ENCODE measurements around the gene TMEM129.

DNA sequence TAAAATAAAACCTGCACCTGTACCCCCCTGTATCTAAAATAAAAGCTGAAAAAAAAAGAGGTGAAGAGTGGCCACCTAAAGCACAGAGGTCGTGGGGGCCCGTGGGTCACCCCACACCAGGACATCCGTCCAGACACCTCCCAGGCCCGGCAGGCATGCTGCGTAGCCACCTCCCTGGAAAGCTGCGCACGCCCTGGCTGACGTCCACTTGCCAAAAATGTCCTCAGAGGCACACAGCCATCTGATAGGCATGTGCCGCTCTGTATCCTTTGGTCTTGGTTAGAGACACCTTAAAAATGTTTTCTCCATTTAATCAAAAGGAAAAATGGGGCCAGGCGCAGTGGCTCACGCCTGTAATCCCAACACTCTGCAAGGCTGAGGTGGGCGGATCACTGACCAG lies 54.7 kb downstream of the TMEM129 start:
- TF ChIP-seq, protein P1, sequence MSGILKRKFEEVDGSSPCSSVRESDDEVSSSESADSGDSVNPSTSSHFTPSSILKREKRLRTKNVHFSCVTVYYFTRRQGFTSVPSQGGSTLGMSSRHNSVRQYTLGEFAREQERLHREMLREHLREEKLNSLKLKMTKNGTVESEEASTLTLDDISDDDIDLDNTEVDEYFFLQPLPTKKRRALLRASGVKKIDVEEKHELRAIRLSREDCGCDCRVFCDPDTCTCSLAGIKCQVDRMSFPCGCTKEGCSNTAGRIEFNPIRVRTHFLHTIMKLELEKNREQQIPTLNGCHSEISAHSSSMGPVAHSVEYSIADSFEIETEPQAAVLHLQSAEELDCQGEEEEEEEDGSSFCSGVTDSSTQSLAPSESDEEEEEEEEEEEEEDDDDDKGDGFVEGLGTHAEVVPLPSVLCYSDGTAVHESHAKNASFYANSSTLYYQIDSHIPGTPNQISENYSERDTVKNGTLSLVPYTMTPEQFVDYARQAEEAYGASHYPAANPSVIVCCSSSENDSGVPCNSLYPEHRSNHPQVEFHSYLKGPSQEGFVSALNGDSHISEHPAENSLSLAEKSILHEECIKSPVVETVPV (CRISPR knock-in tag; IDR thresholded peaks at IDR 0.05): no peak
- TF ChIP-seq, protein P2, sequence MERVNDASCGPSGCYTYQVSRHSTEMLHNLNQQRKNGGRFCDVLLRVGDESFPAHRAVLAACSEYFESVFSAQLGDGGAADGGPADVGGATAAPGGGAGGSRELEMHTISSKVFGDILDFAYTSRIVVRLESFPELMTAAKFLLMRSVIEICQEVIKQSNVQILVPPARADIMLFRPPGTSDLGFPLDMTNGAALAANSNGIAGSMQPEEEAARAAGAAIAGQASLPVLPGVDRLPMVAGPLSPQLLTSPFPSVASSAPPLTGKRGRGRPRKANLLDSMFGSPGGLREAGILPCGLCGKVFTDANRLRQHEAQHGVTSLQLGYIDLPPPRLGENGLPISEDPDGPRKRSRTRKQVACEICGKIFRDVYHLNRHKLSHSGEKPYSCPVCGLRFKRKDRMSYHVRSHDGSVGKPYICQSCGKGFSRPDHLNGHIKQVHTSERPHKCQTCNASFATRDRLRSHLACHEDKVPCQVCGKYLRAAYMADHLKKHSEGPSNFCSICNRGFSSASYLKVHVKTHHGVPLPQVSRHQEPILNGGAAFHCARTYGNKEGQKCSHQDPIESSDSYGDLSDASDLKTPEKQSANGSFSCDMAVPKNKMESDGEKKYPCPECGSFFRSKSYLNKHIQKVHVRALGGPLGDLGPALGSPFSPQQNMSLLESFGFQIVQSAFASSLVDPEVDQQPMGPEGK (CRISPR knock-in tag; IDR thresholded peaks at IDR 0.05; ENCODE audit: borderline replicate concordance): no peak
- TF ChIP-seq ZC3H10 (CRISPR knock-in tag; IDR thresholded peaks at IDR 0.05) (no peak), ZFP3 (CRISPR knock-in tag; IDR thresholded peaks at IDR 0.05) (no peak), ZFP30 (CRISPR knock-in tag; IDR thresholded peaks at IDR 0.05) (no peak), OSR1 (CRISPR knock-in tag; IDR thresholded peaks at IDR 0.05) (no peak), ARNTL (CRISPR knock-in tag; IDR thresholded peaks at IDR 0.05; ENCODE audit: borderline replicate concordance, low read depth) (no peak), RARB (CRISPR knock-in tag; IDR thresholded peaks at IDR 0.05) (no peak), TOX (CRISPR knock-in tag; IDR thresholded peaks at IDR 0.05; ENCODE audit: borderline replicate concordance) (no peak), PPARA (CRISPR knock-in tag; IDR thresholded peaks at IDR 0.05; ENCODE audit: borderline replicate concordance) (no peak), ESRRG (CRISPR knock-in tag; IDR thresholded peaks at IDR 0.05) (no peak), BACH2 (CRISPR knock-in tag; IDR thresholded peaks at IDR 0.05; ENCODE audit: borderline replicate concordance) (no peak)
- TF ChIP-seq, protein P3, sequence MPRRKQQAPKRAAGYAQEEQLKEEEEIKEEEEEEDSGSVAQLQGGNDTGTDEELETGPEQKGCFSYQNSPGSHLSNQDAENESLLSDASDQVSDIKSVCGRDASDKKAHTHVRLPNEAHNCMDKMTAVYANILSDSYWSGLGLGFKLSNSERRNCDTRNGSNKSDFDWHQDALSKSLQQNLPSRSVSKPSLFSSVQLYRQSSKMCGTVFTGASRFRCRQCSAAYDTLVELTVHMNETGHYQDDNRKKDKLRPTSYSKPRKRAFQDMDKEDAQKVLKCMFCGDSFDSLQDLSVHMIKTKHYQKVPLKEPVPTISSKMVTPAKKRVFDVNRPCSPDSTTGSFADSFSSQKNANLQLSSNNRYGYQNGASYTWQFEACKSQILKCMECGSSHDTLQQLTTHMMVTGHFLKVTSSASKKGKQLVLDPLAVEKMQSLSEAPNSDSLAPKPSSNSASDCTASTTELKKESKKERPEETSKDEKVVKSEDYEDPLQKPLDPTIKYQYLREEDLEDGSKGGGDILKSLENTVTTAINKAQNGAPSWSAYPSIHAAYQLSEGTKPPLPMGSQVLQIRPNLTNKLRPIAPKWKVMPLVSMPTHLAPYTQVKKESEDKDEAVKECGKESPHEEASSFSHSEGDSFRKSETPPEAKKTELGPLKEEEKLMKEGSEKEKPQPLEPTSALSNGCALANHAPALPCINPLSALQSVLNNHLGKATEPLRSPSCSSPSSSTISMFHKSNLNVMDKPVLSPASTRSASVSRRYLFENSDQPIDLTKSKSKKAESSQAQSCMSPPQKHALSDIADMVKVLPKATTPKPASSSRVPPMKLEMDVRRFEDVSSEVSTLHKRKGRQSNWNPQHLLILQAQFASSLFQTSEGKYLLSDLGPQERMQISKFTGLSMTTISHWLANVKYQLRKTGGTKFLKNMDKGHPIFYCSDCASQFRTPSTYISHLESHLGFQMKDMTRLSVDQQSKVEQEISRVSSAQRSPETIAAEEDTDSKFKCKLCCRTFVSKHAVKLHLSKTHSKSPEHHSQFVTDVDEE (CRISPR knock-in tag; IDR thresholded peaks at IDR 0.05): no peak

Data from SK-N-SH treated with all-trans-retinoic acid at 6 μM for 48 hours (cell line).